GM19193 (cell line): ENCODE results near the gene PIK3R5.

Source experiments
- POLR2A ChIP-seq: IDR thresholded peaks from 4 replicates; pipeline ENCODE4 v1.6.1; 2011; ENCODE audit not compliant: insufficient read depth, insufficient read length; ENCODE audit errors: extremely low read depth

Gene PIK3R5

DNA sequence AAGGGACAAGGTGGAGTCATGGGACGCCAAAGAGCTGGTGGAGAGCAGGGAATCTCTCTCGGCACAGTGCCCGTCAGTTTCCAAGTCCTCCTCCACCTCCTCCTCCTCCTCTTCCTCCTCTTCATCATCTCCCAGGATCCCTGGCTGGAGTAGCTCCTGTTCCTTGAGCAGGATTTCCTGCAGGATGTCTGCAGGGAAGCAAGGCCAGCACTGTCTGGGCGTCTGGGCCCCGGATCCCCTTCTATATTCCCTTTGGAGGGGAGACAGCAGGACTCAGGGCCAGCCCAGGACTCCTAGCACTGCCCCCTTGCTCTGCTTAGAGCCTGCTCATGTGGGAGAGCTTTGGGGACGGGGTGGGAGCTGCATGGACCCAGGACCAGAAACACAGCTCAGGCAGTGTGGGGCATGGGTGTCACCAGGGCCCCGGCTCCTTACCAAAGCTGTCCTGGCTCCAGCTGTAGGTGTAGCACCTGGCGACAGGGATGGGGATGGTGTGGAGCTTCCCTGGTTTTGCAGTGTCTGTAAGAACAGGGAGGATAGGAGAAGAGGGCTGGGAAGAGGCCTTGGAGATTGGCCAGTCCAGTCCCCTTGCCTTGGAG lies 76.7 kb downstream of the PIK3R5 start:
- TF ChIP-seq POLR2A: no peak

DNA sequence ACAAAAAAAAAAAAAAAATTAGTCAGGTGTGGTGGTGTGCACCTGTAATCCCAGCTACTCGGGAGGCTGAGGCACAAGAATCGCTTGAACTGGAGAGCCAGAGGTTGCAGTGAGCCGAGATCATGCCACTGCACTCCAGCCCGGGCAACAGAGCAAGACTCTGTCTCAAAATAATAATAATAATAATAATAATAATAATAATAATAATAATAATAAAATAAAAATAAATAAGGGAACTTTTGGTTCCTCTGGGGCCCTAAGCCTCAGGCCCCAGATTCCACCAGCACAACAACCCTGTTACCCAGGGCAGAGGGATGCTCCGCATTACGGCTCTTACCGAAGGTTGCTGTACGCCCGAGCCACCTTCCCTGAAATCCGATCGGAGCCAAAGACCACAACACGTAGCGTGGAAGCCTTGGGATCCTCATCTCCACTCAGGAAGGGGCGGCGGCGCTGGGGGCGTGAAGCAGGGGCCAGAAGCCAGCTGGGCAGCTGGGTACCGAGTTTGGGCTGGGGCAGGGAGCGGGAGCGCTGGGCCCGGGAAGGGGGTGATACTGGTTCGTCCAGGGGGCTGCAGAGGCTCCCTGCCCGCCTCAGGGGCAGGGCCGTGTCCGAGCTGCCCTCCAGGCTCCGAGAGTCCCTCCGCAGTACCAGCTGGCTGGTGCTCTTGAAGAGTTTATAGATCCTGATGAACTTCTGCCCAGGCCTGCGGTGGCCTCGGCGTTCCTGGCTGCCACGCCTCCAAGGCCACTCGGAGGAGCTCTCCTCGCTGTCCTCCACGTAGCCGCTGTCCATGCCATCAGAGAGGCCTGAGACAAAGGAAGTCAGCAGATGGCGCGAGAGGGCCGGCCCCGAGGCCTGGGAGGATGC lies 77.4 kb downstream of the PIK3R5 start:
- TF ChIP-seq POLR2A: no peak

DNA sequence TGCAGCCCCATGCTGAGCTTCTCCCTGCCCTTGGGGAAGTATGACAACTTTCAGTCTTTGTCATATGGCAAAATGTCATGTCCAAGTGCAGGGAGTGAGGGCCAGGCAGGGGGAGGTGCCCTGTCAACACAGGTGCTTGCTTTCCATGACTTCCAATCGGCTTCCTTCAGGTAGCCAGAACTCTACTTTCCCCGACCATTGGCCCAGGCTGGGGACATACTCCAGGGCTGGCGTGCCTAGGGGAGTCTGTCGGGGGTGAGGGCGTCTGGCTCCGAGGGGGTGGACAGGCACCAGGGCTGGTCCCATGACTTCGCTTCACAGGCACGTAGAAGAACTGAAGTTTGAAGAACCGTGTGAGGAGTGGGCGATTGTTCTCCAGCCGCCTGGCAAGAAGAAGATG lies 78.2 kb downstream of the PIK3R5 start:
- no peak for TF ChIP-seq POLR2A

DNA sequence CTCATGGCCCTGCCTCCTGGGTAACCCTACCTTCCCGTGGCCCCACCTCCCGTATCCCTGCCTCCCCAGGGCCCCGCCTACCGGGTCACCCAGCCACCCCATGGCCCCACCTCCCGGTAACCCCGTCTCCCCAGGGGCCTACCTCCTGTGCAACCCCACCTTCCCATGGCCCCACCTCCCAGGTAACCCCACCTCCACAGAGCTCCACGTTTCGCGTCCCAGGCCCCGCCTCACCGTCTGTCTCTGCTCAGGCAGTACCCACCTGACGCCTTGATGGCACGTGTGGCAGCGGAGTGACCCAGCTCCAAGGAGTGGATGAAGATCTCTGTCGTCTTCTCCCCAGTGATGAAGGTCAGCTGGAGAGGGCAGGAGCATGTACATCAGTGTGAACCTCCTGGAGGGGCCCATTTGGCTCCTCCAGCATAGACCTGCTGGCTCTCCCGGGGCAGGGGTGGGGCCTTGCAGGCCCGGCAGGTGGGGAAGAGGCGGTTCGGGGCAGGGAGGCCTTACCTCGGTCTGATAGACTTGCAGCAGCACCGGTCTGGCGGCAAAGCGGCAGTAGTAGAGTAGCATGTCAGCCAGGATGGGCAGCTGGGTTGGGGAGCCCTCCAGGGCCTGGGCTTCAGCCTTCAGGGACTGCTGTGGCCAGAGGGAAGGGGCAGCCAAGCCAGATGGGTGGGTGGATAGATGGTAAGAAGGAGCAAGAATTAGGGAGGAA lies 79.4 kb downstream of the PIK3R5 start:
- no peak for TF ChIP-seq POLR2A

DNA sequence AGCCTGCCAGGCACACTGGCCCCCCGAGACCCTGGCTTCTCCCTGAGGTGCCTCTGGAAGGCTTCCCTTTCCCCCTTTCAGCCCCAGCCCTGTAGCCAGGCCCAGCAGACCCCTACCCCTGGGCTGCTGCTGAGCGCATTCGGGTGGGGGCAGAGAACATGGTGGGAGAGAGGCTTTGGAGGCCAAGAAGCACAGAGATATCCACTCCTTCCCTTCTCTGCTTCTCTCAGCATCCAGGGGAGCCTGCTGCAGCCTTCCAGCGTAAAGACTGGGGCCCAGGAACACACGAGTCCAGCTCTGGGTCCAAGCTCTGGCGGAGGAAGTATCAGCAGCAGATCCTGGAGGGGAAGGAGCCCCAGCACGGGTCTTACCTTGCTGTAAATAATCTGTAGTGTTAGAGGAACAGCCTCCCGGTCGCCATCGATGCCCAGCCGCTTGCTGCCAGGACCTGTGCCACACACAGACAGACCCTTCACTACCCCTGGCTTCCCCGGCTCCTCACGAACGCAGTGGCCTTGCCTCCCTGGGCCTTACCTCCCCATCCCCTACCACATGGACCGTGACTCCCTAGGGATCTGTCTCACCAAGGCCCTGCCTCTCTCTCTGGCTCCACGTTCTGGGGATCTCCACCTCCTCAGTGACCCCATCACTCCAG lies 81.0 kb downstream of the PIK3R5 start:
- TF ChIP-seq POLR2A: no peak

DNA sequence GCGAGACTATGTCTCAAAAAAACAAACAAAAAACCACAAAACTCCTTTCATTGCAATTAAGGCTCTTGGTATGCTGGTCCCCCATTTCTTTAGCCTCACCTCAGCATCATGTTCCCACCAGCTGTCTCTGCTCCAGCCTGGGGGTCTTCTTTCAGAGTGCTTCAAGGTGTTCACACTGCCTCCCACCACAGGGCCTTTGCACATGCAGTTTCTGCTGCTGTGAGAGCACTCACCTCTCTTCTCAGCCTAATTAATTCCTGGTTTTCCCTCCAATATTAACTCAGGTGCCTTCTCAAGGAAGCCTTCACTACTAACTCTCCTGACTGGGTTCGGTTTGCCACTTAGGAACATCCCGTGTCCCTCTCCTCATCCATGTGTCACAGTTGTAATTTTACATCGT lies 82.2 kb downstream of the PIK3R5 start:
- TF ChIP-seq POLR2A: no peak

DNA sequence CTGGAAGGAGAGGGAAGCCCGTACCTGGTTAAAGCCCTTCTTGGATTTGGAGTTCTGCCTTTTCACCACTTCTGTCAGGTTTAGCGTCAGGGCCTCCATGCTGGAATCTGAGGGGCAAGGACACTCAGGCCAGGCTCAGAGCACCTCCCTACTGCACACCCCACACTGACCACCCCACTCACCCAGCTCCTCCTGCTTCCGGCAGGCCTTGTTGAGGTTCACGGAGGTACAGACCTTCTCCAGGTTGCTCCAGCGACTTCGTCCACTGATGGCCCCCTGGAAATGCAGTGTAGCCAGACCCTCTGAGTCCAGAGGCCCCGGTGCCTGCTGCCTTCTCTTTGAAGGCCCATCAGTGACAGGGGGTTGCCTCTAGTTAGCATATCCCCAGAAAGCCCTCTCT lies 83.9 kb downstream of the PIK3R5 start:
- no peak for TF ChIP-seq POLR2A

DNA sequence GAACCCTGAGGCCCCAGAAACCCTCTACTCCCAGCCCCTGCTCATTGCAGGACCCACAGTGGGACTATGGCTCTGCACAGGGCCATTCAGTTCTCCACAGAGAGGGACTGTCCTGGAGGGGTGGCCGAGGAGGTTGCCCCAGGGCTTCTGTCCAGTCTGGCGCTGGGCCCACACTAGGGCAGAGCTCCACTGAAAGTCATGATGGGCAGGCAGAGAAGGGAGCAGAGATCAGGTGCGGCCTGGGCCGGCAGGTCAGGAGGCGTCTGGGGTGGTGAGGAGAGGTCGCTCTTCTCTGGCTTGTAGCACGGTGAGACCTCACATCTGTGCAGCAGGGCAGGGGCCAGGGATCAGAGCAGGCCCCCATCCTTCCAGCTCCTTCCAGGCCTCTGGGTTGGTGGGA lies 85.0 kb downstream of the PIK3R5 start:
- no peak for TF ChIP-seq POLR2A

DNA sequence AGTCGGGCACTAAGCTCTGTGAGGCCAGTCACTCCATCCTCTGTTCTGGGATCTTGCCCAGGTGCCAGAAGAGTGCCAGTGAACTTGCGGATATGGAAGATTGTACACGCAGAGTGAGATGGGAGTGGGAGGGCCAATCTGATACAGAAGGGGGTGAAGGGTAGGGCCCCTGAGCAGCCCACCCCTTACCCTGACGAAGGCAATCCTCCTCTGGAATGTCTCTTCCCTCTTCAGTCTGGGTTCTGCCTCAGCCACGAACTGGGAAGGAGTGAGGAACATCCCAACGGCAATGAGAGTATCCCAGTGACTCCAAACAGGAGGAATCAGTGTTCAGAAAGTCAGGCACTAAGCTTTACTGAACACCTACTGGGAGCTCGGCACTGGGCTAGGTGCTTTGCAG lies 86.1 kb downstream of the PIK3R5 start:
- TF ChIP-seq POLR2A: no peak

DNA sequence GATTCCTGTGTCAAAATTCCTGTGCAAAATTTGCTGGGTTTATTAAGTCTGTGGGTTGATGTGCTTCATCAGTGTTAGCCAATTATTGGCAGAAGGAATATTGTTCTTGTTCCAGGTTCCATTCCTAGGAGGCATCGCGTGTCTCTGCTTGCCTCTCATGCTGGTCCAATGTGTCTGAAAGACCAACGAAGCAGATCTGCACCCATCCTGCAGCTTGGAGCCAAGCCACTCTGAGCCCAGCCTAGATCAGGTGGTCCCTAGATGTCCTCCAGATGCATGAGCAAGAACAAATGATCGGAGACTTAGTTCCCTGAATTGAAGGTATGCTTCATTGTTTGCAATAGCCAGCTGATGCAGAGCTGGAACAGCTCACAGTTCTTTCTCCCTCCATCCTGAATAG lies 87.5 kb downstream of the PIK3R5 start:
- TF ChIP-seq POLR2A: no peak

DNA sequence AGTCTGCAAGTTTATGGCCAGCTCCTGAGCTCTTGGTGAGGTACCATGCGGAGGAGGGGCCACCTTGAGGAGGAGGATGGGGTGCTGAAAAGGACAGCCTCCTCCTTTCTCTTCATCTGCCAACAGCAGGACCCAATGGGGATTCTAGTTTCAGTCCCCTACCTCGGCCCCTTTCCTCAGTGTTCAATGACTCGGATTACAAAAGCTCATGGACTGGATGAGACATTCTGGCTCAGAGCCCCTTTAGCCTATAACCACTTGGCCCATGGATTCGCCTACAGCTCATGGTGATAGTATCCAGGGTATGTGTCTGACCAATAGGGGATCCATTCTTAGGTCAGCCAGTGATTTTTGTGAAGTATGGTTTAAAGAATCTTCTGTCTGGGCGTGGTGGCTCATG lies 89.5 kb downstream of the PIK3R5 start:
- TF ChIP-seq POLR2A: no peak

DNA sequence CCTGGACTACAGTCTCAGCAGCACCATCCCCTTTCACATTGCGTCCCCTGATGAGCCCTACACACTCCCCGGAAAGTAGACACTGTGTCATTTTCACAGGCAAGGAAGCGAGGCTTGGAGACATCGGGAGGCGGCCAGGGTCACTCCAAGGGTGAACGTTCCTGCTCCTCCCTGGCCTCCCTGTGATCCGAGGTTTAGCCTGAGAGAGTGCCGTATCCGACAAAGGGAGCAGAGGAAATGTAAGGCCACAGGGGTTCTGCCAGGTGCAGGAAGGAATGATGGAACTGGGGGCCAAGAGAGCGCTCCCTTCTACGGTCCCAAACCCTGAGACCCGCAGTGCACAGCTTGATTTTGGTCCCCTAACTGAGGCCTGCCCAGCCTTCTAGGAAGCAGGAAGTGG lies 90.1 kb downstream of the PIK3R5 start:
- no peak for TF ChIP-seq POLR2A

DNA sequence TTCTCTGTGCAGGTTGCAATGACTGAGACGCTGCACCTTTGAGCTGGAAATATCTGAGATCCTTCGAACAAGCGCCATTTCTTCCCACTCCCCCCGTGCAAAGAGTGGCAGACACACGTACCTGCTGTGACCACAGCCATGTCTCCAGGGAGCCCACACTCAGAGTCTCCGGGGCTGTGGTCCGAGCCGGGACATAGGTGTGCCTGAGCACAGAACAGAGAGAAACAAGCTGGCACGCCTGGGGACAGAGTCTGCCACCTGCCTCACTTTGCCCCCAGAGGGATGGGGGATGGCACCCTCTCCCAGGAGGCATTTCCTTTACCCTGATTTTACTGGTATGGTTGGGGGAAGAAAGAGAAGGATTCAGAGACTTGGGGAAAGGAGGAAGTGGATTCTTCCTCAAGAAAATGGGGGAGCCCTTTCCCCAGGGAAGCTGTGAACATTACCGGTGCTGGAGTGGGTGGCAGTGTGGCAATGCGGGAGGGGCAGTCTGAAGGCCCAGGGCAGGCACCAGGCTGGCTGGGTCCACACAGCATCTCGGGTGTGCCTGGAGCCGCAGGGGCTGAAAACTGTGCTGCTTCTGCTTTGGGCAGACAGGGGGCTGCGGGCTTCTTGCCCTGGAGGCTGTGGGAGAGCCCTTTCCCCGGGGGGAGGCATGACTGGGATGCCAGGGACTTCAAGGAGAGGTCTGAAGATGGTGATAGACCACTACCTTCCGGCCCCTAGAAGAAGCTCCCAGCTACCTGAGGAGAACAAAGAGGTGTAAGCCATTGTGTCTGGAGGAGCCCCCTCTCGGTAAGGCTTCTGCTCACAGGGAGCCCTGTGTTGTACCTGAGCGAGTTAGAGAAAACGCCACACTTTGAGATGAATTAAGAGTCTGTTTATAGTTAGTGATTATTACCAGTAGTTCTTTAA lies 91.4 kb downstream of the PIK3R5 start:
- no peak for TF ChIP-seq POLR2A

DNA sequence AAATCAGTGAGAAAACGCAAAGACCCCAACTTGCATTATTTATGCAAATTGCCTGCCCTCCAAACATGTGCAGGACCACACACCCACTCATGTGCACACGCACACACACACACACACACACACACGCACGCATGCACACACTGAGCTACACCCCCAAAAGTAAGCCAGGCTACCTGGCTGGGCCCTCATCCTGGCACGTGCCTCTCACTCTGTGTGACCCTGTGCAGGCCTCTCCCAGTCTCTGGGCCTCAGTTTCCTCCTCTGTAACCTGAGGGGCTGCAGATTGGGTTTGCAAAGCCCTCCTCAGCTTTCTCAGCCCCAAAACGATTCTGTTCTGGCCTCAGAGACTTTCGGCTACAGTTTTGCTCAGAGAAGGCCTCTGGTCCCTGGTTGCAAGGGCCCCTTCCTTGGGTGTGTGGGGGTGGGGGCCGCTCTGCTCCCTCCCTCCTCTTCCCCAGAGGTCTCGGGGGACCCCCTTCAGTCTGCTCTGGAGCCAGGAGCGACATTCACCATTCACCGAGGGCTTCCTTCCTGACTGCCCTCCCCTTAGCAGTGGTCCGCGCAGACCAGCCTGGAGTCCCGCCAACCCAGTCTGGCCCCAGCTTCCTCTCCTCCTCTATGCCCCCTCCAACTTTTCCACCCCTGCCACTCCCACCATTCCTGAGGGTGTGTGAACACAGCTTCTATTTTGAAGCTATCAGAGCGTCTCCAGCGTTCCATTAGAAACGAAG lies 92.6 kb downstream of the PIK3R5 start:
- TF ChIP-seq POLR2A: no peak
